GM21619 (cell line): Measurements from ENCODE around the gene NKAIN1.
"Not testable (repeated sequence)": the region's sequence is repeated elsewhere in the genome, so short reads cannot be mapped to it uniquely, and the experiment has no call there.

Source experiments
- ATAC-seq: cut with Tn5 transposase; IDR thresholded peaks from one replicate; pipeline ENCODE4 v1.9.1; 2021; ENCODE audit not compliant: unreplicated experiment

NKAIN1 gene

GRCh38 chr1:31239653-31240241 is at the start of gene NKAIN1:
NKAIN1 (minus strand) TSS chr1:31239887; CDS start chr1:31239547, 340 bp downstream.
- ATAC-seq: no peak

- ATAC-seq: no peak
These were observed 49.3 kb upstream of the NKAIN1 start for GRCh38 chr1:31289021-31289420.

- not testable (repeated sequence) for ATAC-seq
These were observed 48.1 kb upstream of the NKAIN1 start for GRCh38 chr1:31287791-31288190.

- not testable (repeated sequence) for ATAC-seq
These were observed 42.7 kb upstream of the NKAIN1 start for GRCh38 chr1:31282426-31282825.

- ATAC-seq: no peak
These were observed 33.9 kb upstream of the NKAIN1 start for GRCh38 chr1:31273619-31274018.

- no peak for ATAC-seq
These were observed 32.7 kb upstream of the NKAIN1 start for GRCh38 chr1:31272369-31272768.

GRCh38 chr1:31266547-31266946 is 26.9 kb upstream of the NKAIN1 start:
- no peak for ATAC-seq

GRCh38 chr1:31264790-31265386 is 25.2 kb upstream of the NKAIN1 start:
- ATAC-seq: no peak

- no peak for ATAC-seq
These were observed 23.7 kb upstream of the NKAIN1 start for GRCh38 chr1:31263408-31263807.

GRCh38 chr1:31262393-31262792 is 22.7 kb upstream of the NKAIN1 start:
- ATAC-seq: not testable (repeated sequence)

- no peak for ATAC-seq
These were observed 22.2 kb upstream of the NKAIN1 start for GRCh38 chr1:31261916-31262315.

- ATAC-seq: no peak
These were observed 20.1 kb upstream of the NKAIN1 start for GRCh38 chr1:31259746-31260145.

- no peak for ATAC-seq
These were observed 18.9 kb upstream of the NKAIN1 start for GRCh38 chr1:31258581-31258980.

- no peak for ATAC-seq
These were observed 17.5 kb upstream of the NKAIN1 start for GRCh38 chr1:31257213-31257612.

- ATAC-seq: no peak
These were observed 10.2 kb upstream of the NKAIN1 start for GRCh38 chr1:31249854-31250253.

- ATAC-seq: no peak
These were observed 8.6 kb upstream of the NKAIN1 start for GRCh38 chr1:31248276-31248675.

GRCh38 chr1:31244326-31244725 is 4.6 kb upstream of the NKAIN1 start:
- no peak for ATAC-seq

- no peak for ATAC-seq
These were observed 4.0 kb upstream of the NKAIN1 start for GRCh38 chr1:31243501-31244286.

- no peak for ATAC-seq
These were observed 1.6 kb upstream of the NKAIN1 start for GRCh38 chr1:31241321-31241720.

GRCh38 chr1:31238986-31239613 is 587 bp downstream of the NKAIN1 start:
- ATAC-seq: no peak

- ATAC-seq: no peak
These were observed 1.1 kb downstream of the NKAIN1 start for GRCh38 chr1:31238612-31238985.

GRCh38 chr1:31234870-31235269 is 4.8 kb downstream of the NKAIN1 start:
- no peak for ATAC-seq
